ENCODE data around the gene STAT5B. TPM values are rescaled to one million over a fixed set of nuclear protein-coding genes. Genes with fewer than 3 reads are reported as not detected.

Gene STAT5B
- total RNA-seq, 3 donors from 2014 or later = 97.2 to 130 (median 101) TPM

DNA sequence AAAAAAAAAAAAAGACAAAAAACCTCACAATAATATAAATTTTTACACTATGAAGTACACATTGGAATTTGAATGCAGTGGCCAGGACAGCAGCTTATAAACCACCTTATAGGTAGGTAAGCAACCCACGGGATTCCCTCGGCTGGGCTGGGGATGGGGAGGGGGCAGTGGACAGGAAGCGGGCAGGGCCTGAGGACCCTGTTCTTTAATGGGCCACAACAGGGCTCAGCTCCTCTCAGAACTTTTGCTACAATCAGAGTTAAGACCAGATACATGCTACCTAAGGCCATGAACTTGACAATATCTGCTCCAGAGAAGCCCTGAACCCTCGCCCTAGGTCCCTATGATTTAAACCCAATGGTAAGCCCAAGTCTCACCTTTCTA, 37.2 kb upstream of the STAT5B start:
- intact Hi-C loops (cut with DNase I; ENCODE audit: low total_unique reads) = loop anchor here (5.0 kb wide), 1 partner anchor 214 kb away; no protein-coding TSS in a partner anchor
- no peak for DNase-seq (ENCODE audit: low spot score in 2 of 2)
- no peaks in the 10 kb centered on the region for H3K36me3 ChIP-seq
- TF ChIP-seq POLR2A (IDR thresholded peaks at IDR 0.05) = no peak
- no peak for TF ChIP-seq POLR2AphosphoS5 (IDR thresholded peaks at IDR 0.05)
- TF ChIP-seq, protein P1, sequence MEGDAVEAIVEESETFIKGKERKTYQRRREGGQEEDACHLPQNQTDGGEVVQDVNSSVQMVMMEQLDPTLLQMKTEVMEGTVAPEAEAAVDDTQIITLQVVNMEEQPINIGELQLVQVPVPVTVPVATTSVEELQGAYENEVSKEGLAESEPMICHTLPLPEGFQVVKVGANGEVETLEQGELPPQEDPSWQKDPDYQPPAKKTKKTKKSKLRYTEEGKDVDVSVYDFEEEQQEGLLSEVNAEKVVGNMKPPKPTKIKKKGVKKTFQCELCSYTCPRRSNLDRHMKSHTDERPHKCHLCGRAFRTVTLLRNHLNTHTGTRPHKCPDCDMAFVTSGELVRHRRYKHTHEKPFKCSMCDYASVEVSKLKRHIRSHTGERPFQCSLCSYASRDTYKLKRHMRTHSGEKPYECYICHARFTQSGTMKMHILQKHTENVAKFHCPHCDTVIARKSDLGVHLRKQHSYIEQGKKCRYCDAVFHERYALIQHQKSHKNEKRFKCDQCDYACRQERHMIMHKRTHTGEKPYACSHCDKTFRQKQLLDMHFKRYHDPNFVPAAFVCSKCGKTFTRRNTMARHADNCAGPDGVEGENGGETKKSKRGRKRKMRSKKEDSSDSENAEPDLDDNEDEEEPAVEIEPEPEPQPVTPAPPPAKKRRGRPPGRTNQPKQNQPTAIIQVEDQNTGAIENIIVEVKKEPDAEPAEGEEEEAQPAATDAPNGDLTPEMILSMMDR (IDR thresholded peaks at IDR 0.05) = no peak
- no peaks in the 10 kb centered on the region for H3K9me3 ChIP-seq
- no peak overlapping the region for H3K4me3 ChIP-seq
- peaks cover 11 to 13% of the 10 kb centered on the region in 2 donors for H3K4me1 ChIP-seq
- no peaks in the 10 kb centered on the region for H3K27me3 ChIP-seq
- H3K27ac ChIP-seq = peak overlapping the region; percentile 16 to 50

DNA sequence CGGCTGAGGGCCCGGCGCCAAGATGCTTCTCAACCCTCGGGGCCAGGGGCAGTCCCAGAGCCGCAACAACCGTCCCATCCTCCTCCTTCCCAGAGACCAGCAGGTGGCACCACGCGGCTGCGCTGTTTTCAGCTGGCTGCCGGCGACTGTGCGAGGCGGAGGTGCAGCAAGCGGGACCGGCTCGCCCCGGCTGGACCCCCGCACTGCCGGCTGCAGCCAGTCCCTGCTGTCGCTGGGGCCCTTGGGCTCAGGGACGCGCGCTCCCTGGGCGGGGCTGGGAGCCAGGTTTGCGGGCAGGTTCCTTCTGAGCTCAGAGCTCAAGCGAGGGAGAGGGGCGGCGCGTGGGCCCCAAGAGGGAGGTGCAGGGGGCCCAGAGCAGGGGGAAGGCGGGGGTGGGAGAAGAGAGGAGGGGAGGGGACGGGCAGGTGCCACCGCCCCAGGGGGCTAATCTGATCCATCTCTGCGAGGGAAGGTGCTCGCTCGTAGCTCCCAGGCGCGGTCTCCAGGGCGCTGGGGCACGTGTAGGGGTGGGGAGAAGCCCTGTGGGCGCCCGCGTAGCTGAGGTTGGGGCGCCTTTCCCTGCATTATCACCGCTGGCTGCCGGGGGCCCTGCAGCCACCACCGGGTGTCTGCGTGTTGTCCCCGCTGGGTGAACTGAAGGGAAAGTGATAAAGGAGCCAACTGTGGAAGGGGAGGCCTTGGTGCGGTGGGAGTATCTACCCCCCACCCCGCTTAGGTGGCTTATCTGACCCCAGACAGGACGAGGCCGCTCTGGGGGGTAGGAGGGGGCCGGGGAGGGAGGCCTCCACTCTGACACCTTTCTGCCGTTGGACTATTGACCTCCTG, 36.3 kb upstream of the STAT5B start:
- Histone ChIP-seq H3K4me1 (peaks cover 11 to 13% of the 10 kb centered on the region in 2 donors), H3K4me3 (peak overlapping the region in 2 of 3 donors; percentile 18 to 54), H3K9me3 (no peaks in the 10 kb centered on the region), H3K27ac (peak overlapping the region; percentile 80 to 82), H3K27me3 (no peaks in the 10 kb centered on the region), H3K36me3 (no peaks in the 10 kb centered on the region)
- intact Hi-C loops (cut with DNase I; ENCODE audit: low total_unique reads) = loop anchor here (5.0 kb wide), 1 partner anchor 215 kb away; no protein-coding TSS in a partner anchor
- TF ChIP-seq POLR2AphosphoS5 (IDR thresholded peaks at IDR 0.05) (peak; percentile 57 to 81 (median 65)), POLR2A (IDR thresholded peaks at IDR 0.05) (no peak)
- TF ChIP-seq, protein P1 (IDR thresholded peaks at IDR 0.05) = peak in 2 of 3 donors; percentile 61 to 65
- DNase-seq (ENCODE audit: low spot score in 2 of 2) = peak; percentile 86 to 91

DNA sequence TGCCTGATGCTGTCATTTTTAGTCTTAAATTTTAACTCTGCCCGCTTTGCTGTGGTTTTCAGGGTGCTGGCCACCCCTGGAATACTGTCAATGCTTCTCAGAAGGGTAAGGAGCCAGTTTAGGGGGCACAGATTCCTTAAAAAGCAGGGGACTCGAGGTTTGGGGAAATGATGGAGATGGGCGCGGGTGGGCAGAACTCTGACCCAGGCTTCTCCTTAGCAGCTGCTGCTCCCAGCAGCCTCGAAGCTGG, 35.8 kb upstream of the STAT5B start:
- peak overlapping the region; percentile 80 to 82 for H3K27ac ChIP-seq
- no peaks in the 10 kb centered on the region for H3K27me3 ChIP-seq
- no peaks in the 10 kb centered on the region for H3K36me3 ChIP-seq
- TF ChIP-seq, protein P1 (IDR thresholded peaks at IDR 0.05) = no peak
- TF ChIP-seq POLR2A (IDR thresholded peaks at IDR 0.05) (no peak), POLR2AphosphoS5 (IDR thresholded peaks at IDR 0.05) (no peak)
- DNase-seq (ENCODE audit: low spot score in 2 of 2) = no peak
- intact Hi-C loops (cut with DNase I; ENCODE audit: low total_unique reads) = loop anchor here (5.0 kb wide), 1 partner anchor 215 kb away; no protein-coding TSS in a partner anchor
- no peaks in the 10 kb centered on the region for H3K9me3 ChIP-seq
- peak overlapping the region in 2 of 3 donors; percentile 18 to 54 for H3K4me3 ChIP-seq
- H3K4me1 ChIP-seq = peaks cover 11 to 13% of the 10 kb centered on the region in 2 donors

DNA sequence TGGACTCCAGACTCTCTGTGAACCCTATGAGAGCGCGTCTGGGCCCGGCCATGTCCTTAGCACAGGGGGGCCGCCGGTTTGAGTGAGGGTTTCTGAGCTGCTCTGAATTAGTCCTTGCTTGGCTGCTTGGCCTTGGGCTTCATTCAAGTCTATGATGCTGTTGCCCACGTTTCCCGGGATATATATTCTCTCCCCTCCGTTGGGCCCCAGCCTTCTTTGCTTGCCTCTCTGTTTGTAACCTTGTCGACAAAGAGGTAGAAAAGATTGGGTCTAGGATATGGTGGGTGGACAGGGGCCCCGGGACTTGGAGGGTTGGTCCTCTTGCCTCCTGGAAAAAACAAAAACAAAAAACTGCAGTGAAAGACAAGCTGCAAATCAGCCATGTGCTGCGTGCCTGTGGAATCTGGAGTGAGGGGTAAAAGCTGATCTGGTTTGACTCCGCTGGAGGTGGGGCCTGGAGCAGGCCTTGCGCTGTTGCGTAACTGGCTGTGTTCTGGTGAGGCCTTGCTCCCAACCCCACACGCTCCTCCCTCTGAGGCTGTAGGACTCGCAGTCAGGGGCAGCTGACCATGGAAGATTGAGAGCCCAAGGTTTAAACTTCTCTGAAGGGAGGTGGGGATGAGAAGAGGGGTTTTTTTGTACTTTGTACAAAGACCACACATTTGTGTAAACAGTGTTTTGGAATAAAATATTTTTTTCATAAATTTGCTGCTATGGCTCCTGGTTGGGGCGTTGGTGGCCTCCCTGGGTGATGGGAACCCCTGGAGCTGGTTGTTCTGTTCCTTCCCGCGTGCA, 35.2 kb upstream of the STAT5B start:
- H3K4me3 ChIP-seq = peak overlapping the region in 1 of 3 donors; percentile 54
- H3K27me3 ChIP-seq = no peaks in the 10 kb centered on the region

More for the DNA sequence above, 35.2 kb upstream of the STAT5B start:
- no peaks in the 10 kb centered on the region for H3K36me3 ChIP-seq
- intact Hi-C loops (cut with DNase I; ENCODE audit: low total_unique reads) = loop anchor here (5.0 kb wide), 1 partner anchor 216 kb away; no protein-coding TSS in a partner anchor
- peaks cover 11 to 13% of the 10 kb centered on the region in 2 donors for H3K4me1 ChIP-seq
- peak in 1 of 2 donors; percentile 89 for DNase-seq (ENCODE audit: low spot score in 2 of 2)
- TF ChIP-seq POLR2A (IDR thresholded peaks at IDR 0.05) (no peak), POLR2AphosphoS5 (IDR thresholded peaks at IDR 0.05) (peak; percentile 7 to 64 (median 58))
- TF ChIP-seq, protein P1 (IDR thresholded peaks at IDR 0.05) = no peak
- H3K27ac ChIP-seq = peak overlapping the region; percentile 80 to 82
- H3K9me3 ChIP-seq = no peaks in the 10 kb centered on the region
